Ovary (tissue), 9 donors: ENCODE measurements around the gene OARD1. TPM values are rescaled to one million over a fixed set of nuclear protein-coding genes. Genes with fewer than 3 reads are reported as not detected.

Source experiments
- DNase-seq, 5 donors: peaks; one replicate each; pipeline ENCODE4 v3.0.0-alpha.2; 2019 to 2020
- H3K27ac ChIP-seq, 2 donors: fragments of 200-600 bp; one replicate each; pipeline versions ENCODE4 v1.5.1 to v1.8.0; 2019 to 2022
- H3K27me3 ChIP-seq: fragments of 200-600 bp; one replicate; pipeline ENCODE4 v1.8.0; 2022
- H3K36me3 ChIP-seq: fragments of 200-600 bp; sonication (generic); one replicate; pipeline ENCODE4 v1.5.1; 2019
- H3K4me1 ChIP-seq: one replicate; pipeline ENCODE4 v1.8.1; 2013; ENCODE audit warnings: mild to moderate bottlenecking, moderate library complexity; ENCODE audit not compliant: insufficient read depth
- H3K4me3 ChIP-seq: fragments of 200-600 bp; sonication (generic); one replicate; pipeline ENCODE4 v1.5.1; 2017
- H3K9me3 ChIP-seq, 2 donors: fragments of 200-600 bp in 1 of 2; sonication (generic) in 1 of 2; one replicate each; pipeline versions ENCODE4 v1.5.1 to v1.8.1; 2013 to 2019; ENCODE audit warnings: mild to moderate bottlenecking in 1 of 2, moderate library complexity in 1 of 2
- CTCF ChIP-seq, 3 donors: fragments of 450-650 bp in 2 of 3; fragments of 200-600 bp in 1 of 3; IDR thresholded peaks; one replicate each; pipeline versions ENCODE4 v1.5.1 to v1.8.0; 2016 to 2022; ENCODE audit warnings: antibody characterized with exemption in 3 of 3, mild to moderate bottlenecking in 1 of 3
- EP300 ChIP-seq: sonication (generic); formaldehyde crosslinking; IDR thresholded peaks from one replicate; pipeline ENCODE4 v1.6.1; 2017; ENCODE audit warnings: antibody characterized with exemption
- POLR2A ChIP-seq: fragments of 450-650 bp; IDR thresholded peaks from one replicate; pipeline ENCODE4 v1.6.1; 2017; ENCODE audit warnings: antibody characterized with exemption, mild to moderate bottlenecking, moderate library complexity
- whole genome bisulfite sequencing, 3 donors: extraction: QIAGEN DNeasy Blood & Tissue Kit in 1 of 3; methylation state at CpG; one replicate each; pipeline versions ENCODE4 v1.1.5 to v1.1.7; 2013 to 2017; 5-methylcytosine and 5-hydroxymethylcytosine counted together
- intact Hi-C, 4 donors: fragments of 100-400 bp; cut with DNase I; formaldehyde crosslinking; loops; one replicate each; pipeline versions ENCODE4 v1.11.0 to v1.15.1; 2022 to 2023
- polyA plus RNA-seq, 2 donors: library from polyadenylated mRNA; stranded (reverse); fragments of 200-250 nt in 1 of 2; fragments of 350-450 nt in 1 of 2; fragmentation: Illumina TruSeq in 1 of 2; extraction: RNeasy Lipid Tissue Mini Kit (QIAGEN cat#74804) in 1 of 2; gene quantifications; one replicate each; pipeline ENCODE4 v1.2.3, GENCODE V29; 2013 to 2014
- total RNA-seq, 7 donors: library from RNA; depleted of rRNA in 2 of 7; stranded (reverse); fragments of >200 nt in 2 of 7; fragmentation: NEBNext Ultra II Directional in 3 of 7; extraction: Animal tissue kit (Norgen Biotek cat#: 25700) in 3 of 7; gene quantifications; one replicate each; pipeline versions ENCODE4 v1.1.0 to v1.2.4, GENCODE V29; 2016 to 2023
- donor health status: DM: no; HTN: no; CAD: no; lungs with moderate emphysema.
- donor health status: DM: no; HTN: no; CAD: no.
- donor health status: Bipolar disorder and iron deficiency.
- donor health status: DM: yes; HTN: yes; CAD: no.
- donor health status: DM: no; HTN: no; CAD: no.
- donor health status: DM: yes; HTN: yes; CAD: no.

OARD1 gene
- total and polyA plus RNA-seq, 9 donors = 10.6 to 34.5 (median 21.4) TPM

DNA sequence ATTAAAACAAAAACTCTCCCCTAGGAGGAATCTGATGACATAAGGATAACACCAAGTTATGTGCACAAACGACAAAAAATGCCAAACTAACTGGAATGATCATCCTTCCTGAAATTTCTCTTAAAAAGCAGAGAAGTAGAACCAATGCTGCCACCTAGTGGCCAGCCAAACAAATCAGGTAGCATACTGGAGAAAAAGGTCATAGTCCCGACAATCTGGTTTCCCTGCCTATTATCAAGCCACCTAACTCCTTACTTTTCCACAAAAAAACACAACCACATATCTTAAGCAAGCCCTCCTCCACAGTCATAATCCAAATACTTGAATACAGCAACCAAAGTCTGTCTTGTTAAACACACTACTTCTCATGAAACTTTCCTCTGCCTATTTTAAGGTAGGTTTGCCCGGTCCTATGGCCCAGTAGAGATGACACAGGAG lies 5.3 kb downstream of the OARD1 start:
- WGBS, 3 donors = 22 to 24% (median 22%) methylated on average over 3 of the region's 3 CpGs
- H3K27ac ChIP-seq = no peak overlapping the region
- no peaks in the 10 kb centered on the region for H3K4me1 ChIP-seq
- H3K27me3 ChIP-seq = no peaks in the 10 kb centered on the region
- H3K4me3 ChIP-seq = no peak overlapping the region
- H3K9me3 ChIP-seq = no peaks in the 10 kb centered on the region
- intact Hi-C loops = no loop called here
- no peaks in the 10 kb centered on the region for H3K36me3 ChIP-seq
- TF ChIP-seq EP300 = no peak
- peak; percentile 52 to 78 (median 73) for TF ChIP-seq CTCF (IDR thresholded peaks at IDR 0.05)
- peak; percentile 73 to 86 (median 80) for DNase-seq

- no peak overlapping the region for H3K27ac ChIP-seq
- H3K4me3 ChIP-seq = no peak overlapping the region
- no peaks in the 10 kb centered on the region for H3K9me3 ChIP-seq
- no peaks in the 10 kb centered on the region for H3K4me1 ChIP-seq
- no peaks in the 10 kb centered on the region for H3K36me3 ChIP-seq
- TF ChIP-seq POLR2A = no peak
- no peak for TF ChIP-seq EP300
- TF ChIP-seq CTCF (IDR thresholded peaks at IDR 0.05) = no peak
- H3K27me3 ChIP-seq = no peaks in the 10 kb centered on the region
- WGBS, 3 donors = 77 to 82% (median 78%) methylated on average over 2 of the region's 2 CpGs
- no peak for DNase-seq
- intact Hi-C loops = no loop called here
Observed at GRCh38 chr6:41065550-41066026, 6.6 kb downstream of the OARD1 start.

DNA sequence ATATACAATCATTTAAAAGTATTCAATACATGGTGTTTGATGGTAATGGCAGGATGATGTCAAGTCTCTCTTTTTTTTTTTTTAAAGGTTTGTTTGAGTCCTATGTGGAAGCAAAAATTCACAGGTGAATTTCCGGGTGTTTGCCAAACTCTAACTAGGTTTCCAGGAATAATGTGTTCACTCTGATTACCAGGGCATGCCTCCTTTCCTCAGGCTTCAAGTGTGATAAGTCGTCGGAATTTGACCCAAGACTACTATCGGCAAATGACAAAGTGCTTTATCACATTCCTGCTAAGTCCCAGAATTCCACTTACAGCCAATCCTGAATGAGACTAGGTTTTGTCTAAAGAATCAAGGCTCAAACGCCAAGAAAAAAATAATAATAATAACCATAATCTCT lies 7.3 kb downstream of the OARD1 start:
- H3K27me3 ChIP-seq = no peaks in the 10 kb centered on the region
- no peaks in the 10 kb centered on the region for H3K36me3 ChIP-seq
- no peak overlapping the region for H3K4me3 ChIP-seq
- no peaks in the 10 kb centered on the region for H3K4me1 ChIP-seq
- 21 to 56% (median 36%) methylated on average over 5 of the region's 5 CpGs for WGBS, 3 donors
- H3K9me3 ChIP-seq = no peaks in the 10 kb centered on the region
- intact Hi-C loops = no loop called here
- TF ChIP-seq POLR2A = no peak
- TF ChIP-seq CTCF (IDR thresholded peaks at IDR 0.05) = no peak
- no peak for TF ChIP-seq EP300
- no peak overlapping the region for H3K27ac ChIP-seq
- no peak for DNase-seq

DNA sequence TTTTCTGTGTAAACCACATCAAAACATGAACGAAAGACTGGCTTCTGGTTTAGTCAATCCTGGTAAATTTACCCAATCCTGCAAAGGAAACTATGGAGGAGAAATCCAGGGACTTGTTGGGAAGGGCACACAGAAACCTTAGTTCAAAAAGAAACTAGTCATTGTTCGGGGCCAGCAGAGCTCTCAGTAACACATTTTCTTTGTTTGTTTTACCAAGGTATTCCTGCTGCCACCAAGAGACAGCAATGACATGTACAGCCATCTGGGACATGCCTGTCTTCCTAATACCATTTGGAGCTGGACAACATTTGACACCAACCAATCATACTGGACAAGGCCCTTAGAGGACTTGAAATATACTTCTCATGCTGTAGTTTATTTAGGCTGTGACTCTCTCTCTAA lies 8.3 kb downstream of the OARD1 start:
- Histone ChIP-seq H3K9me3 (no peaks in the 10 kb centered on the region), H3K4me1 (no peaks in the 10 kb centered on the region), H3K36me3 (no peaks in the 10 kb centered on the region), H3K27ac (no peak overlapping the region), H3K4me3 (no peak overlapping the region), H3K27me3 (no peaks in the 10 kb centered on the region)
- TF ChIP-seq CTCF (IDR thresholded peaks at IDR 0.05) (no peak), POLR2A (no peak)
- DNase-seq = no peak
- WGBS, 3 donors = 93 to 94% (median 94%) methylated on average over 2 of the region's 2 CpGs
- intact Hi-C loops = no loop called here
